K562 (cell line): ENCODE measurements around the gene EXOC2. TPM values are rescaled to one million over a fixed set of nuclear protein-coding genes. Genes with fewer than 3 reads are reported as not detected.

Source experiments
- ATAC-seq: fragments of 200-7000 bp; cut with Tn5 transposase; 3 replicates; pipeline ENCODE4 v1.9.1; 2020; ENCODE audit warnings: moderate library complexity
- BruUV-seq: library from RNA; stranded (reverse); fragments of 400-500 nt; replicated peaks from 2 replicates; lab custom pipeline; 2021; lab: Mats Ljungman, UMichigan
- CTCF ChIA-PET: fragments of 300-600 bp; formaldehyde crosslinking; extraction: SDS; loops from one replicate; lab custom pipeline; 2021; ENCODE audit warnings: low intra/inter-chr PET ratio; lab: Yijun Ruan, JAX
- POLR2A ChIA-PET: fragments of 300-600, 350-650 bp; sonication (Branson Sonifier 250); formaldehyde crosslinking; extraction: SDS; loops from one replicate; lab custom pipeline; 2021; ENCODE audit warnings: antibody characterized with exemption, inconsistent platforms; lab: Yijun Ruan, JAX
- DNase-seq, 4 experiments: peaks; one replicate each; pipeline versions ENCODE4 v3.0.0 to v3.0.0-alpha.2; 2011 to 2018; ENCODE audit warnings: low spot score in 3 of 4, mixed read lengths in 3 of 4; ENCODE audit errors: extremely low read depth in 1 of 4
- FAIRE-seq: peaks from 2 replicates; lab custom pipeline; 2011; peaks lifted over from hg19 to GRCh38; lab: Jason Lieb, UNC
- H2AFZ ChIP-seq: 2 replicates; pipeline ENCODE4 v1.6.0; 2011; ENCODE audit warnings: low read depth, low read length, control low read depth, inconsistent platforms
- H3K27ac ChIP-seq: fragments of 200-600 bp; 3 replicates; pipeline ENCODE4 v1.8.0; 2011; ENCODE audit warnings: low read depth, mild to moderate bottlenecking, control low read depth, inconsistent platforms, low read length, moderate library complexity, mixed read lengths; ENCODE audit errors: extremely low read depth
- H3K27me3 ChIP-seq, 2 experiments: fragments of 300-600 bp in 1 of 2; 2 replicates in 1 of 2; 3 replicates in 1 of 2; pipeline versions ENCODE4 v1.6.0 to v1.8.0; 2011; ENCODE audit warnings: inconsistent platforms in 2 of 2, low read length in 2 of 2, mild to moderate bottlenecking in 1 of 2, mixed read lengths in 1 of 2, moderate library complexity in 1 of 2; ENCODE audit not compliant: control insufficient read depth in 2 of 2, insufficient read depth in 2 of 2
- H3K36me3 ChIP-seq: fragments of 300-600 bp; 3 replicates; pipeline ENCODE4 v1.8.0; 2011; ENCODE audit warnings: mild to moderate bottlenecking, low read length, inconsistent platforms; ENCODE audit not compliant: control insufficient read depth, insufficient read depth
- H3K4me1 ChIP-seq, 2 experiments: fragments of 200-600 bp in 1 of 2; replicated peaks in 1 of 2; 2 replicates in 1 of 2; 3 replicates in 1 of 2; pipeline versions ENCODE4 v1.5.1 to v1.8.0; 2011; ENCODE audit warnings: inconsistent platforms in 2 of 2, low read length in 2 of 2, mild to moderate bottlenecking in 1 of 2, mixed read lengths in 1 of 2, moderate library complexity in 1 of 2; ENCODE audit not compliant: control insufficient read depth in 2 of 2, insufficient read depth in 2 of 2
- H3K4me2 ChIP-seq: 2 replicates; pipeline ENCODE4 v1.6.1; 2011; ENCODE audit warnings: low read length, control low read depth, inconsistent platforms, mixed read lengths; ENCODE audit not compliant: insufficient read depth
- H3K4me3 ChIP-seq: fragments of 200-600 bp; sonication (generic), shearing (Covaris generic); 2 replicates; pipeline ENCODE4 v1.5.1; 2016; ENCODE audit warnings: control low read depth, inconsistent platforms
- H3K79me2 ChIP-seq: fragments of 200-600 bp; 3 replicates; pipeline ENCODE4 v1.8.0; 2011; ENCODE audit warnings: low read length, inconsistent platforms; ENCODE audit not compliant: control insufficient read depth, insufficient read depth
- H3K9ac ChIP-seq, 2 experiments: 2 replicates each; pipeline versions ENCODE4 v1.6.0 to v1.6.1; 2011; ENCODE audit warnings: low read depth in 2 of 2, low read length in 2 of 2, control low read depth in 1 of 2, inconsistent platforms in 1 of 2, mild to moderate bottlenecking in 1 of 2, mixed read lengths in 1 of 2; ENCODE audit not compliant: insufficient read depth in 1 of 2
- H3K9me1 ChIP-seq: one replicate; pipeline ENCODE4 v1.6.0; 2011; ENCODE audit warnings: inconsistent platforms, mild to moderate bottlenecking, low read length, moderate library complexity; ENCODE audit not compliant: control insufficient read depth, insufficient read depth
- H3K9me3 ChIP-seq: replicated peaks from 2 replicates; pipeline ENCODE4 v1.5.1; 2011; ENCODE audit warnings: low read depth, low read length, inconsistent platforms; ENCODE audit not compliant: control insufficient read depth, insufficient read depth
- H4K20me1 ChIP-seq: replicated peaks from 2 replicates; pipeline ENCODE4 v1.6.1; 2011; ENCODE audit warnings: low read length, inconsistent platforms, mixed read lengths; ENCODE audit not compliant: control insufficient read depth, insufficient read depth
- MTF1 ChIP-seq: fragments of 250-450 bp; sonication (Bioruptor Pico); IDR thresholded peaks from 2 replicates; pipeline ENCODE4 v1.9.0; 2021; ENCODE audit warnings: moderate library complexity, mild to moderate bottlenecking, inconsistent platforms, borderline replicate concordance
- NFXL1 ChIP-seq: fragments of 450-650 bp; formaldehyde crosslinking; IDR thresholded peaks from 2 replicates; pipeline ENCODE4 v1.4.0; 2021; ENCODE audit warnings: mild to moderate bottlenecking
- NR3C1 ChIP-seq: sonication (generic); formaldehyde crosslinking; IDR thresholded peaks from 2 replicates; pipeline ENCODE4 v1.8.1; 2022; ENCODE audit warnings: missing genetic modification reagents
- PURB ChIP-seq: sonication (generic); formaldehyde crosslinking; IDR thresholded peaks from 2 replicates; pipeline ENCODE4 v1.9.0; 2021; ENCODE audit warnings: low read depth, mild to moderate bottlenecking, missing genetic modification reagents
- RCOR1 ChIP-seq, 2 experiments: IDR thresholded peaks; 2 replicates each; pipeline ENCODE4 v1.6.1; 2012; ENCODE audit warnings: low read depth in 2 of 2, low read length in 2 of 2, borderline replicate concordance in 1 of 2, improper control_type of control experiment in 1 of 2
- ZNF507 ChIP-seq: conservative IDR thresholded peaks from 2 replicates; pipeline ENCODE4 v1.6.1; 2017; ENCODE audit warnings: missing genetic modification characterization, missing compliant biosample characterization
- WGBS: fragments of 100-300 bp; shearing (Covaris generic); methylation state at CpG from one replicate; pipeline ENCODE4 v1.1.6; 2016; ENCODE audit warnings: low coverage, mixed read lengths; ENCODE audit not compliant: insufficient coverage; ENCODE audit errors: missing lambda C conversion rate; 5-methylcytosine and 5-hydroxymethylcytosine counted together
- in situ Hi-C: fragments of 300-500 bp; cut with MboI; formaldehyde crosslinking; loops from 4 replicates; pipeline ENCODE4 v1.15.0; 2018; ENCODE audit warnings: inconsistent platforms, mixed read lengths
- intact Hi-C: fragments of 100-400 bp; cut with micrococcal nuclease; formaldehyde crosslinking; loops from 2 replicates; pipeline ENCODE4 v1.14.2; 2022
- polyA plus RNA-seq, 8 experiments: library from polyadenylated mRNA; depleted of rRNA in 4 of 8; stranded (reverse) in 5 of 8; unstranded in 3 of 8; fragments of >200 nt; fragmentation: Nextera tagmentation in 2 of 8; fragmentation: Illumina TruSeq in 1 of 8; extraction: Ambion mirVana in 2 of 8; extraction: Trizol in 1 of 8; gene quantifications; 2 replicates each; pipeline versions ENCODE4 v1.2.1 to v1.2.3, GENCODE V29; 2011 to 2014; ENCODE audit warnings: inconsistent platforms in 1 of 8, missing spikeins in 1 of 8
- total RNA-seq, 7 experiments: library from RNA; depleted of rRNA in 6 of 7; stranded (reverse); fragments of >200 nt in 6 of 7; fragmentation: Illumina TruSeq in 2 of 7; extraction: Trizol in 2 of 7; gene quantifications; 2 replicates each; pipeline versions ENCODE4 v1.2.1 to v1.2.3, GENCODE V29; 2011 to 2021; ENCODE audit warnings: low replicate concordance in 1 of 7
- TF ChIP-seq, protein P1 (sequence below): fragments of 250-450 bp; sonication (Bioruptor Pico); IDR thresholded peaks from 2 replicates; pipeline ENCODE4 v1.5.0; 2020; ENCODE audit warnings: mild to moderate bottlenecking, borderline replicate concordance
- TF ChIP-seq, protein P2 (sequence below): fragments of 250-450 bp; sonication (Bioruptor Pico); IDR thresholded peaks from 2 replicates; pipeline ENCODE4 v1.8.0; 2021; ENCODE audit warnings: moderate library complexity, mild to moderate bottlenecking, inconsistent platforms
- TF ChIP-seq, protein P3 (sequence below): fragments of 250-450 bp; sonication (Bioruptor Pico); IDR thresholded peaks from 2 replicates; pipeline ENCODE4 v1.8.0; 2022; ENCODE audit warnings: moderate library complexity, mild to moderate bottlenecking, inconsistent platforms

Gene EXOC2
- total and polyA plus RNA-seq, 9 of the 15 experiments (the other 6 are each of a cell fraction or from before 2014, with no cell fraction given) = 12.2 to 30.2 (median 24.2) TPM

DNA sequence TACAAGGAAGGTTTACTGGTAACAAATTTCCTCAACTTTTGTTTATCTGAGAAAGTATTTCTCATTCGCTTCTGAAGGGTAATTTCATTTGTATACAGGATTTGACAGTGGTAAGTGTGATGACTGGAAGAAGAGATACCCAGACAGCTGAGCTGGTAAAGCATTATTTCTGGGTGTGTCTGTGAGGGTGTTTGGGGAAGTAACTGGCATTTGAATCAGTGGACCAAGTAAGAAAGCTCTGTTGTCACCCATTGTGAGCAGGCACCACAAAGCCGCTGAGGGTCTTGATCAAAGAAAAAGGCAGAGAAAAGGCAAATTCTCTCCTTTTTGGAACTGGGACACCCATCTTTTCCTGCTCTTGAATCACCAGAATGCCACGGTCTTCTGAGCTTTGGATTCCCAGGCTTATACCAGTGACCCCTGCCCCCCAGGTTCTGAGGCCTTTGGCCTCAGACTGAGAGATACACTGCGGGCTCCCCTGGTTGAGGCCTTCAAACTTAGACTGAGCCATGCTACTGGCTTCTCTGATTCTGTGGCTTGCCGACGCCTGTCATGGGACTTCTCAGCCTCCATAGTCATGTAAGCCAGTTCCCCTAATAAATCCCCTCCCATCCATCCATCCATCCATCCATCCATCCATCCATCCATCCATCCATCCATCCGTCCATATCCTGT is 25.5 kb downstream of the EXOC2 start:
- H3K4me1 ChIP-seq = no peaks in the 10 kb centered on the region
- TF ChIP-seq NR3C1 = no peak
- TF ChIP-seq ZNF507 (tag) = no peak
- TF ChIP-seq RCOR1 (IDR thresholded peaks at IDR 0.05; ENCODE audit: borderline replicate concordance in 1 of 2, low read depth in 2 of 2, low read length in 2 of 2) = no peak
- no peak for TF ChIP-seq PURB
- TF ChIP-seq, protein P1, sequence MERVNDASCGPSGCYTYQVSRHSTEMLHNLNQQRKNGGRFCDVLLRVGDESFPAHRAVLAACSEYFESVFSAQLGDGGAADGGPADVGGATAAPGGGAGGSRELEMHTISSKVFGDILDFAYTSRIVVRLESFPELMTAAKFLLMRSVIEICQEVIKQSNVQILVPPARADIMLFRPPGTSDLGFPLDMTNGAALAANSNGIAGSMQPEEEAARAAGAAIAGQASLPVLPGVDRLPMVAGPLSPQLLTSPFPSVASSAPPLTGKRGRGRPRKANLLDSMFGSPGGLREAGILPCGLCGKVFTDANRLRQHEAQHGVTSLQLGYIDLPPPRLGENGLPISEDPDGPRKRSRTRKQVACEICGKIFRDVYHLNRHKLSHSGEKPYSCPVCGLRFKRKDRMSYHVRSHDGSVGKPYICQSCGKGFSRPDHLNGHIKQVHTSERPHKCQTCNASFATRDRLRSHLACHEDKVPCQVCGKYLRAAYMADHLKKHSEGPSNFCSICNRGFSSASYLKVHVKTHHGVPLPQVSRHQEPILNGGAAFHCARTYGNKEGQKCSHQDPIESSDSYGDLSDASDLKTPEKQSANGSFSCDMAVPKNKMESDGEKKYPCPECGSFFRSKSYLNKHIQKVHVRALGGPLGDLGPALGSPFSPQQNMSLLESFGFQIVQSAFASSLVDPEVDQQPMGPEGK = no peak
- TF ChIP-seq, protein P2, sequence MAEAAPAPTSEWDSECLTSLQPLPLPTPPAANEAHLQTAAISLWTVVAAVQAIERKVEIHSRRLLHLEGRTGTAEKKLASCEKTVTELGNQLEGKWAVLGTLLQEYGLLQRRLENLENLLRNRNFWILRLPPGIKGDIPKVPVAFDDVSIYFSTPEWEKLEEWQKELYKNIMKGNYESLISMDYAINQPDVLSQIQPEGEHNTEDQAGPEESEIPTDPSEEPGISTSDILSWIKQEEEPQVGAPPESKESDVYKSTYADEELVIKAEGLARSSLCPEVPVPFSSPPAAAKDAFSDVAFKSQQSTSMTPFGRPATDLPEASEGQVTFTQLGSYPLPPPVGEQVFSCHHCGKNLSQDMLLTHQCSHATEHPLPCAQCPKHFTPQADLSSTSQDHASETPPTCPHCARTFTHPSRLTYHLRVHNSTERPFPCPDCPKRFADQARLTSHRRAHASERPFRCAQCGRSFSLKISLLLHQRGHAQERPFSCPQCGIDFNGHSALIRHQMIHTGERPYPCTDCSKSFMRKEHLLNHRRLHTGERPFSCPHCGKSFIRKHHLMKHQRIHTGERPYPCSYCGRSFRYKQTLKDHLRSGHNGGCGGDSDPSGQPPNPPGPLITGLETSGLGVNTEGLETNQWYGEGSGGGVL (CRISPR knock-in tag) = no peak
- TF ChIP-seq, protein P3, sequence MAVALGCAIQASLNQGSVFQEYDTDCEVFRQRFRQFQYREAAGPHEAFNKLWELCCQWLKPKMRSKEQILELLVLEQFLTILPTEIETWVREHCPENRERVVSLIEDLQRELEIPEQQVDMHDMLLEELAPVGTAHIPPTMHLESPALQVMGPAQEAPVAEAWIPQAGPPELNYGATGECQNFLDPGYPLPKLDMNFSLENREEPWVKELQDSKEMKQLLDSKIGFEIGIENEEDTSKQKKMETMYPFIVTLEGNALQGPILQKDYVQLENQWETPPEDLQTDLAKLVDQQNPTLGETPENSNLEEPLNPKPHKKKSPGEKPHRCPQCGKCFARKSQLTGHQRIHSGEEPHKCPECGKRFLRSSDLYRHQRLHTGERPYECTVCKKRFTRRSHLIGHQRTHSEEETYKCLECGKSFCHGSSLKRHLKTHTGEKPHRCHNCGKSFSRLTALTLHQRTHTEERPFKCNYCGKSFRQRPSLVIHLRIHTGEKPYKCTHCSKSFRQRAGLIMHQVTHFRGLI (CRISPR knock-in tag) = no peak
- no peak for TF ChIP-seq MTF1 (CRISPR knock-in tag)
- TF ChIP-seq NFXL1 (CRISPR knock-in tag) = no peak
- no peak overlapping the region for H3K9ac ChIP-seq
- no peak overlapping the region for H3K4me3 ChIP-seq
- in situ Hi-C loops = no loop called here
- H3K9me3 ChIP-seq = no peaks in the 10 kb centered on the region
- H3K9me1 ChIP-seq = no peaks in the 10 kb centered on the region
- CTCF ChIA-PET = no interaction called here
- no peaks in the 10 kb centered on the region for H3K79me2 ChIP-seq
- no peaks in the 10 kb centered on the region; the same call in 1 of the 2 replicates for H4K20me1 ChIP-seq
- no peak overlapping the region for H2AFZ ChIP-seq
- no peak overlapping the region for H3K27ac ChIP-seq
- no peak for FAIRE-seq
- ATAC-seq = no peak
- DNase-seq = no peak
- no peak overlapping the region for H3K4me2 ChIP-seq
- intact Hi-C loops = no loop called here
- H3K27me3 ChIP-seq = no peaks in the 10 kb centered on the region
- 50% methylated on average over 1 of the region's 7 CpGs for WGBS
- H3K36me3 ChIP-seq = no peaks in the 10 kb centered on the region
- POLR2A ChIA-PET = no interaction called here
- no TSS peak for BruUV-seq
